Measurements from ENCODE around the gene HPS3.

DNA sequence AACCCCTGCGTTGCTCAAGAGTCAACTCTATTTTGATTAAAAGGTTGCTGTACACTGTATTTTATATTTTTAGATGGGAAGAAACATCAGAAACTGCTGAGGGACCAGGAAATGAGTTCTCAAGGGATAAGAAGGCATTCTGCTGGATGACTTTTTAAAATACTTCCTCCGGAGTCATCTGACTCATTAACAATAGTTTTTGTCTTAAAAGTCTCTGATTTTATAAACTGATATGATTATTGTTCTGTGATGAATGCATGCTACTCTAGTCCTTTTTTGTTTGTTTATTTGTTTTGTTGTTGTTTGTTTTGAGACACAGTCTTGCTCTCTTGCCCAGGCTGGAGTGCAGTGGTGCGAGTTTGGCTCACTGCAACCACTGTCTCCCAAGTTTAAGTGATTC is 25.0 kb upstream of the HPS3 start:
- TF ChIP-seq, protein P1, sequence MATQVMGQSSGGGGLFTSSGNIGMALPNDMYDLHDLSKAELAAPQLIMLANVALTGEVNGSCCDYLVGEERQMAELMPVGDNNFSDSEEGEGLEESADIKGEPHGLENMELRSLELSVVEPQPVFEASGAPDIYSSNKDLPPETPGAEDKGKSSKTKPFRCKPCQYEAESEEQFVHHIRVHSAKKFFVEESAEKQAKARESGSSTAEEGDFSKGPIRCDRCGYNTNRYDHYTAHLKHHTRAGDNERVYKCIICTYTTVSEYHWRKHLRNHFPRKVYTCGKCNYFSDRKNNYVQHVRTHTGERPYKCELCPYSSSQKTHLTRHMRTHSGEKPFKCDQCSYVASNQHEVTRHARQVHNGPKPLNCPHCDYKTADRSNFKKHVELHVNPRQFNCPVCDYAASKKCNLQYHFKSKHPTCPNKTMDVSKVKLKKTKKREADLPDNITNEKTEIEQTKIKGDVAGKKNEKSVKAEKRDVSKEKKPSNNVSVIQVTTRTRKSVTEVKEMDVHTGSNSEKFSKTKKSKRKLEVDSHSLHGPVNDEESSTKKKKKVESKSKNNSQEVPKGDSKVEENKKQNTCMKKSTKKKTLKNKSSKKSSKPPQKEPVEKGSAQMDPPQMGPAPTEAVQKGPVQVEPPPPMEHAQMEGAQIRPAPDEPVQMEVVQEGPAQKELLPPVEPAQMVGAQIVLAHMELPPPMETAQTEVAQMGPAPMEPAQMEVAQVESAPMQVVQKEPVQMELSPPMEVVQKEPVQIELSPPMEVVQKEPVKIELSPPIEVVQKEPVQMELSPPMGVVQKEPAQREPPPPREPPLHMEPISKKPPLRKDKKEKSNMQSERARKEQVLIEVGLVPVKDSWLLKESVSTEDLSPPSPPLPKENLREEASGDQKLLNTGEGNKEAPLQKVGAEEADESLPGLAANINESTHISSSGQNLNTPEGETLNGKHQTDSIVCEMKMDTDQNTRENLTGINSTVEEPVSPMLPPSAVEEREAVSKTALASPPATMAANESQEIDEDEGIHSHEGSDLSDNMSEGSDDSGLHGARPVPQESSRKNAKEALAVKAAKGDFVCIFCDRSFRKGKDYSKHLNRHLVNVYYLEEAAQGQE (IDR thresholded peaks at IDR 0.05; ENCODE audit: borderline replicate concordance): no peak
- TF ChIP-seq EP300 (conservative IDR thresholded peaks at IDR 0.05; ENCODE audit: poor library complexity, severe bottlenecking) (no peak), EZH2 (IDR thresholded peaks at IDR 0.05; ENCODE audit: borderline replicate concordance, insufficient read depth, low read length, poor library complexity, severe bottlenecking) (no peak), RAD21 (conservative IDR thresholded peaks at IDR 0.05) (no peak)
- TF ChIP-seq, protein P2, sequence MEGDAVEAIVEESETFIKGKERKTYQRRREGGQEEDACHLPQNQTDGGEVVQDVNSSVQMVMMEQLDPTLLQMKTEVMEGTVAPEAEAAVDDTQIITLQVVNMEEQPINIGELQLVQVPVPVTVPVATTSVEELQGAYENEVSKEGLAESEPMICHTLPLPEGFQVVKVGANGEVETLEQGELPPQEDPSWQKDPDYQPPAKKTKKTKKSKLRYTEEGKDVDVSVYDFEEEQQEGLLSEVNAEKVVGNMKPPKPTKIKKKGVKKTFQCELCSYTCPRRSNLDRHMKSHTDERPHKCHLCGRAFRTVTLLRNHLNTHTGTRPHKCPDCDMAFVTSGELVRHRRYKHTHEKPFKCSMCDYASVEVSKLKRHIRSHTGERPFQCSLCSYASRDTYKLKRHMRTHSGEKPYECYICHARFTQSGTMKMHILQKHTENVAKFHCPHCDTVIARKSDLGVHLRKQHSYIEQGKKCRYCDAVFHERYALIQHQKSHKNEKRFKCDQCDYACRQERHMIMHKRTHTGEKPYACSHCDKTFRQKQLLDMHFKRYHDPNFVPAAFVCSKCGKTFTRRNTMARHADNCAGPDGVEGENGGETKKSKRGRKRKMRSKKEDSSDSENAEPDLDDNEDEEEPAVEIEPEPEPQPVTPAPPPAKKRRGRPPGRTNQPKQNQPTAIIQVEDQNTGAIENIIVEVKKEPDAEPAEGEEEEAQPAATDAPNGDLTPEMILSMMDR (IDR thresholded peaks at IDR 0.05; ENCODE audit: poor library complexity, severe bottlenecking): no peak
